Stimulated activated CD4-positive, alpha-beta T cell treated with anti-CD3 and anti-CD28 coated beads, Interleukin-1b, Interleukin-23, amount 100 ng/mL, for 24 hours (primary cell): ENCODE data around the gene ZNF248.
"Not testable (repeated sequence)": the region's sequence is repeated elsewhere in the genome, so short reads cannot be mapped to it uniquely, and the experiment has no call there.

Experiments used
- DNase-seq, 4 experiments: peaks; one replicate each; pipeline ENCODE4 v3.0.0-alpha.2; 2020; ENCODE audit warnings: low read depth in 4 of 4, low spot score in 1 of 4

The ZNF248 gene

GRCh38 chr10:37857287-37858211 is at the start of gene ZNF248:
Gene ZNF248 (minus strand): TSS chr10:37857610. CDS start chr10:37856310, 1,300 bp downstream.
- peak; percentile 80 to 91 (median 87) for DNase-seq

DNA sequence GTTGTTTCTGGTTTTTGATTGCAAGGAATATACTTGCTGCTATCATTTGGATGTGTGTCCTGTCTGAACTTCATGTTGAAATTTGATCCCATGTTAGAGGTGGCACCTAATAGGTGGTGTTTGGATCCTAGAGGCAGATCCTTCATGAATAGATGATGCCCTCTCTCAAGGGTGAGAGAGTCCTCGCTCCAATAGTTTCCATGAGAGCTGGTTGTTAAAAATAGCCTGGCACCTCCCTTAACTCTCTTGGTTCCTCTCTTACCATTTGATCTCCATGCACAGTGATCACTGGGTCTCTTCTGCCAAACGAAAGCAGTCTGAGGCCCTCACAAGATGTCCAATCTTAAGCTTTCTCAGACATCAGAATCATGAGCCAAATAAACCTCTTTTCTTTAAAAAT is 49.0 kb upstream of the ZNF248 start:
- no peak for DNase-seq

- DNase-seq, result no peak
These were observed 39.0 kb upstream of the ZNF248 start for GRCh38 chr10:37896436-37896835.

DNA sequence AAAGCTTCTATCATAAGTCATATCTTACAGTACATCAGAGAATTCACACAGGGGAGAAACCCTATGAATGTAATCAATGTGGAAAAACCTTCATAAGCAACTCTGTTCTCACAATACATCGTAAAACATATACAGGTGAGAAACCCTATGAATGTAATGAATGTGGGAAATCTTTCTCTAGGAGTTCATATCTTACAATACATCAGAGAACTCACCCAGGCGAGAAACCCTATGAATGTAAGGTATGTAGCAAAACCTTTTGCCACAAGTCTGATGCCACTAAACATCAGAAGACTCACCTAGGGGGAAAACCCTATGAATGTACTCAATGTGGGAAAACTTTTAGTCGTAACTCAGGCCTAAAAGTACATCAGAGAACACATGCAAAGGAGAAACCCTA is 38.3 kb upstream of the ZNF248 start:
- no peak for DNase-seq

DNA sequence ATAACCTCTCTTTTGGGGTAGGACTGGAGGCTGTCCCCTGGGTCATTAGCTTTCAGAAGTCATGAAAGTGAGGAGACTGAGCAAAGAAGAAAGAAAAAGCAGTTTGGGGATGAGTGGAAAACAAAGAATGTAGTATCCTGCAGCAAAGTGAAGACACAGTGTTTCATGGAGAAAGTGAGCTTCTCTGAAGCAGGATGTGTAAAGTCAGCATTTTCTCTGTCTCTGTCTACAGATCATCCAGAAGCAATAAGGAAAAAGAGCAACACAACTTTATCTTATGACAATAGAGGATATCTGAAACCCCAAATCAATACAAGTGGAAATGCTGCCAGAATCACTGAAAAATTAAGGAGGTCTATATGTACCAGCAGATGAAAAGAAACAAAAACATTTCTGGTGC is 28.4 kb upstream of the ZNF248 start:
- no peak for DNase-seq

- no peak for DNase-seq
These were observed 15.5 kb upstream of the ZNF248 start for GRCh38 chr10:37872955-37873354.

GRCh38 chr10:37872283-37872682 is 14.9 kb upstream of the ZNF248 start:
- no peak for DNase-seq

- DNase-seq, result no peak
These were observed 14.3 kb upstream of the ZNF248 start for GRCh38 chr10:37871568-37872251.

- DNase-seq, result no peak
These were observed 13.7 kb upstream of the ZNF248 start for GRCh38 chr10:37871143-37871542.

DNA sequence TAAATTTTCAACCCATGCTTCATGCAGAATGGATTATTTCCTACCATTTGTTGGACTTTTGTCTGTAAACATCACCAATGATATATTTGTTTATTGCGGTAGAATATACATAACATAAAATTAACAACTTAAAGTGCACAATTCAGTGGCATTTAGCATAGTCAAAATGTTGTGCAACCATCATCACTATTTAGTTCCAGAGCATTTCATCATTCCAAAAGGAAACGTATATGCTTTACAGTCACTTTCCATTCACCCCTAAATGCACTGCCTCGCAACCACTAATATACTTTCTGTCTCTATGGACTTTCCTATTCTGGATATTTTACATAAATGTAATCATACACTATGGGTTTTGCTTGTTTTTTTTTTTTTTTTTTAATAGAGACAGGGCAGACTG is 11.4 kb upstream of the ZNF248 start:
- no peak for DNase-seq

DNA sequence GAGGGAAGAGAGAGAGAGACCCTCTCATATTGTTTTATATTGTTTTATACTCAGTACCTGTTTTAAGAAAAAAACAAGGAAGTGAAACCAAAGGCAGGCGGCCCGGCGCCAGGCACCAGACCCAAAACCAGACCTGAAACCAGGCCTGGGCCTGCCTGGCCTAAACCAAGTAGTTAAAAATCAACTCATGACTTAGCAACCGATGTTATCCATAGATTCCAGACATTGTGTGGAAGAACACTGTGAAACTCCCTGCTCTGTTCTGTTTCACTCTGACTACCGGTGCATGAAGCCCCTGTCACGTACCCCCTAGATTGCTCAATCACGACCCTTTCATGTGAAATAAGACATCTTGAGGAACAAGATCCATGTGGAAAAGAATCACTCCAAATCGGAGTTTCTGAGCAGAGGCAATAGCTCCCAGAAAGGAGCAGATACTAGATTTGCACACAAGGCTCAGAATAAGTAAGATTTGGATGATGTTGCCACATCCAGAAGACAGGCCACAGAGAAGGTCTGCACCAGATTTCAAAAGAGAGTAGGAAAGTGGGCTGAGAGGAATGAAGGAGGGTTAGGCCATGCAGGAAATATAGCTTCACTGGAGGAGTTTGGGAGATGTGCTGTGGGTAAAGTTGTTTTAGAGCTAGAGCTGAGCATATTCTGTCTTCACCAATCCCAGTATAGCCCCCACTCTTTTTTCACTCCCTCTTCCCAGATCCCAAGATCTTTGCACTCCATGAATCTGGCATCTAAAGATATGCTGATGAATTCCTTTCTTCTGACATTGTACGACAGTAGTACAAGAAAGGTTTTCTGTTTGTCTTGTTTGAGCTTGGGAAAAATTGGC is 8.8 kb upstream of the ZNF248 start:
- DNase-seq, result no peak

DNA sequence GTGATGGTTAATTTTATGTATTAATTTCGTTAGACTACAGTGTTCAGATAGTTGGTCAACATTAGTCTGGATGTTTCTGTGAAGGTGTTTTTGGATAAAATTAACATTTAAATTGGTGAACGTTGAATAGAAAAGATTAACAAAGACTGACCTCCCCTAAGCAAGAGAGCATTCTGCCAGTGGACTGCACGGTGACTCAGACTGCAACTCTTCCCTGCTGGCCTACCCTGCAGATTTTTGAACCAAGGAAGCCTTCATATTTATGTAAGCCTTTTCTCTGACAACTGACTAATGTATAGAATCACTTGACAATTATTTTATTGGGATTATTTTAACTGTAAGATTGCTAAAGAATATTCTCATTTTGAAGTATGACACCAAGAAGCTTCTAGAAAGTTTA is 7.9 kb upstream of the ZNF248 start:
- DNase-seq, result no peak

- no peak for DNase-seq
These were observed 3.2 kb upstream of the ZNF248 start for GRCh38 chr10:37860494-37861190.

- not testable (repeated sequence) for DNase-seq
These were observed 1.9 kb upstream of the ZNF248 start for GRCh38 chr10:37859270-37859669.

GRCh38 chr10:37856881-37857286 is 526 bp downstream of the ZNF248 start:
- DNase-seq, result peak in 3 of 4 experiments; percentile 7 to 10 (median 9)

DNA sequence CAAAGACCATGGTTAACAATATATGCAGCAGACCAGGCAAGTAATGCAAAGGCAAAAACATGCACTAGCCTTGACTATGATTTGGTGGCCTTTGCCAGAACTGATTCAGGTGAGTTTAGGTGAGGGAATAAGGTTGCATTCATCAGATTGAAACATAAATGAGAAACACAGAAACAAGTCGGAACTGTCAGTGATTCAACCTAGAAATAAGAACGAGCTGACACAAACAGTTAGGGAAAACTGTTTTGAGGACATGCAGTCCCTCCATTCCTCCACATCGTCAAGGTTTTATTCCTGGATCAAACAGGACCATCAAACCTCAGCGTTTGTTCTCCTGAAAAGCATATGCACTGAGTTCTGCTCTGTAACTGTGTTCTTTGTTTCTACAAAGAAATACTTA is 1.8 kb downstream of the ZNF248 start:
- no peak for DNase-seq

DNA sequence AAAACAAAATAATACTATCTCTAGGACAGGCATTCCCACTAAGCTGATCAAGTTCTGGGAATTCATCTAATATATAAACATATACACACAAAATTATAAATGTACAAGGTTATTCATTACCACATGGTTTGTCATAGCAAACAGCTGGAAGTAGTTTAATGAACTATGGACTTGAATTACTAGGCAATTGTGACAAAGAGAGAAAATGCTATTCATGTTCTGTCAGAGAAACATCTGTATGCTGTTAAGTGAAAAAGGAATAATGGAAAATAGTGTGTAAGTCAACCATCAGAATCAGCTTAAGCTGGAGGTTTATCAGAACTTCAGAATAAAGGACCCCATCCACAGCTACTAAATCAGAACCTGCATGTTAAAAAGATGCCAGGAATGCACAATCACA is 2.8 kb downstream of the ZNF248 start:
- no peak for DNase-seq

DNA sequence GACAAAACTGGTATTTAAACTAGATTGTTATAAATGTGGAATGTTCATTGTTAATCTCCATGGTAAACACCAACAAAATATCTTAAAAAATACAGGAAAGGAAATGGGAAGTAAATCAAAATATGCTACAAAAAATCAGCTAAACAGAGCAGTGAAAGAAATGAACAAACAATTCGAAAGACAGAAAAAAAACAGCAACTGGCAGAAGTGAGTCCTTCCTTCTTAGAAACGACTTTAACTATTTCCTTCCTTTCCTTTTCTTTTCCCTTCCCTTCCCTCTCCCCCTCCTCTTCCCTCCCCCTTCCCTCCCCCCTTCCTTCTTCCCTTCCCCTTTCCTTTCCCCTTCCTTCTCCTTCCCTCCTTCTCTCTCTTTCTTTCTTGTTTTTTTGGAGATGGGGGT is 12.8 kb downstream of the ZNF248 start:
- no peak for DNase-seq

- DNase-seq, result no peak
These were observed 18.2 kb downstream of the ZNF248 start for GRCh38 chr10:37839243-37839642.

- no peak for DNase-seq
These were observed 25.7 kb downstream of the ZNF248 start for GRCh38 chr10:37831495-37832333.
